ENCODE results near the gene NPRL2.

GRCh38 chr3:50341996-50342650 is 8.5 kb downstream of the NPRL2 start:
- TF ChIP-seq, protein P1, sequence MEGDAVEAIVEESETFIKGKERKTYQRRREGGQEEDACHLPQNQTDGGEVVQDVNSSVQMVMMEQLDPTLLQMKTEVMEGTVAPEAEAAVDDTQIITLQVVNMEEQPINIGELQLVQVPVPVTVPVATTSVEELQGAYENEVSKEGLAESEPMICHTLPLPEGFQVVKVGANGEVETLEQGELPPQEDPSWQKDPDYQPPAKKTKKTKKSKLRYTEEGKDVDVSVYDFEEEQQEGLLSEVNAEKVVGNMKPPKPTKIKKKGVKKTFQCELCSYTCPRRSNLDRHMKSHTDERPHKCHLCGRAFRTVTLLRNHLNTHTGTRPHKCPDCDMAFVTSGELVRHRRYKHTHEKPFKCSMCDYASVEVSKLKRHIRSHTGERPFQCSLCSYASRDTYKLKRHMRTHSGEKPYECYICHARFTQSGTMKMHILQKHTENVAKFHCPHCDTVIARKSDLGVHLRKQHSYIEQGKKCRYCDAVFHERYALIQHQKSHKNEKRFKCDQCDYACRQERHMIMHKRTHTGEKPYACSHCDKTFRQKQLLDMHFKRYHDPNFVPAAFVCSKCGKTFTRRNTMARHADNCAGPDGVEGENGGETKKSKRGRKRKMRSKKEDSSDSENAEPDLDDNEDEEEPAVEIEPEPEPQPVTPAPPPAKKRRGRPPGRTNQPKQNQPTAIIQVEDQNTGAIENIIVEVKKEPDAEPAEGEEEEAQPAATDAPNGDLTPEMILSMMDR (IDR thresholded peaks at IDR 0.05 in 2 of 3, conservative IDR thresholded peaks at IDR 0.05 in 1 of 3; ENCODE audit: borderline replicate concordance in 1 of 3, insufficient read depth in 1 of 3, low read depth in 2 of 3, low read length in 2 of 3), result no peak
- TF ChIP-seq POLR2A (IDR thresholded peaks at IDR 0.05; ENCODE audit: borderline replicate concordance, extremely low read depth, insufficient read depth, insufficient read length), result no peak
- TF ChIP-seq EZH2 (IDR thresholded peaks at IDR 0.05), result no peak
- TF ChIP-seq, protein P2, sequence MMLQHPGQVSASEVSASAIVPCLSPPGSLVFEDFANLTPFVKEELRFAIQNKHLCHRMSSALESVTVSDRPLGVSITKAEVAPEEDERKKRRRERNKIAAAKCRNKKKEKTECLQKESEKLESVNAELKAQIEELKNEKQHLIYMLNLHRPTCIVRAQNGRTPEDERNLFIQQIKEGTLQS (IDR thresholded peaks at IDR 0.05), result no peak
- TF ChIP-seq ZNF274 (IDR thresholded peaks at IDR 0.05; ENCODE audit: low read depth, low read length), result no peak
- no peak for TF ChIP-seq EZH2phosphoT487 (IDR thresholded peaks at IDR 0.05; ENCODE audit: borderline replicate concordance)
- TF ChIP-seq CEBPB (IDR thresholded peaks at IDR 0.05; ENCODE audit: low read depth), result no peak
- no peak for TF ChIP-seq POLR2AphosphoS5 (IDR thresholded peaks at IDR 0.05; ENCODE audit: low read depth, low read length)
- TF ChIP-seq SP1 (IDR thresholded peaks at IDR 0.05; ENCODE audit: low read depth), result no peak
- TF ChIP-seq RAD21 (IDR thresholded peaks at IDR 0.05; ENCODE audit: low read depth), result no peak
- no peak for TF ChIP-seq SRF (IDR thresholded peaks at IDR 0.05; ENCODE audit: low read depth)
- TF ChIP-seq YY1 (IDR thresholded peaks at IDR 0.05; ENCODE audit: extremely low read depth, insufficient replicate concordance, low read depth, low read length), result no peak
